ENCODE measurements around the gene MAPT. TPM values are rescaled to one million over a fixed set of nuclear protein-coding genes. Genes with fewer than 3 reads are reported as not detected.

Gene MAPT
- total and polyA plus RNA-seq, 2 of the 4 experiments (the other 2 are of a cell fraction), result 0.18 to 0.19 TPM

GRCh38 chr17:45973099-45973780, 78.9 kb downstream of the MAPT start:
- H3K14ac ChIP-seq (replicated peaks; ENCODE audit: low read depth, low read length), result no peak overlapping the region
- CTCF ChIA-PET, result no interaction called here

More at GRCh38 chr17:45973099-45973780, 78.9 kb downstream of the MAPT start:
- no peak overlapping the region for H4K91ac ChIP-seq (ENCODE audit: insufficient read depth, low read depth, low read length)
- no peak overlapping the region for H2AK5ac ChIP-seq (ENCODE audit: low read depth, low read length)
- BruUV-seq (replicated peaks), result no TSS peak
- intact Hi-C loops (cut with micrococcal nuclease), result no loop called here
- no peaks in the 10 kb centered on the region for H3K9me1 ChIP-seq (ENCODE audit: insufficient read depth, low read length)
- ATAC-seq (ENCODE audit: low read depth) (no peak), DNase-seq (no peak)
- H3K4me1 ChIP-seq (ENCODE audit: control insufficient read depth, insufficient read depth, low read length), result no peaks in the 10 kb centered on the region
- H3K9me3 ChIP-seq (ENCODE audit: control insufficient read depth, insufficient read depth, low read length), result 0 out of 2 replicates have a peak, but pooled peaks cover 2% of the 10 kb centered on the region
- H2BK5ac ChIP-seq (ENCODE audit: low read depth, low read length, poor library complexity, severe bottlenecking), result no peak overlapping the region
- no peak overlapping the region for H3K4me2 ChIP-seq (ENCODE audit: low read depth, low read length)
- H3K27me3 ChIP-seq (ENCODE audit: control insufficient read depth, insufficient read depth, low read length), result peaks cover 40% of the 10 kb centered on the region
- H4K8ac ChIP-seq (ENCODE audit: low read depth in 2 of 2, low read length in 2 of 2), result no peak overlapping the region
- H2BK120ac ChIP-seq (ENCODE audit: low read depth, low read length), result no peak overlapping the region
- H3K9ac ChIP-seq (ENCODE audit: low read depth, low read length), result no peak overlapping the region
- H3K36me3 ChIP-seq (ENCODE audit: control insufficient read depth, insufficient read depth, low read length), result no peaks in the 10 kb centered on the region
- H4K5ac ChIP-seq (ENCODE audit: low read depth, low read length), result no peak overlapping the region
- no peaks in the 10 kb centered on the region for H4K20me1 ChIP-seq (ENCODE audit: insufficient read depth, low read length)
- H3K4ac ChIP-seq (ENCODE audit: low read depth, low read length), result no peak overlapping the region
- no peak overlapping the region for H2AK9ac ChIP-seq (replicated peaks; ENCODE audit: low read depth, low read length, poor library complexity)
- H3K18ac ChIP-seq (ENCODE audit: low read depth, low read length), result no peak overlapping the region
- no peak overlapping the region for H3K4me3 ChIP-seq (ENCODE audit: insufficient read depth, low read depth, low read length)
- H3K27ac ChIP-seq (ENCODE audit: insufficient read depth, low read length), result no peak overlapping the region
- in situ Hi-C loops (cut with MboI; ENCODE audit: low sequenced_read_pairs), result no loop called here
- no peak overlapping the region for H3K56ac ChIP-seq (ENCODE audit: extremely low read depth, insufficient read depth, low read length)
- H3K23ac ChIP-seq (ENCODE audit: low read depth, low read length), result no peak overlapping the region
- no peaks in the 10 kb centered on the region for H3K79me1 ChIP-seq (ENCODE audit: low read depth in 1 of 2, low read length in 2 of 2)
- WGBS, 2 experiments (ENCODE audit: extremely low coverage in 2 of 2, insufficient read length in 1 of 2), result 72% methylated on average over 7 of the region's 12 CpGs; no CpG with 5 or more reads in 1 of the 2 experiments
- TF ChIP-seq SMC3 (IDR thresholded peaks at IDR 0.05; ENCODE audit: low read depth, low read length) (no peak), RFX5 (IDR thresholded peaks at IDR 0.05; ENCODE audit: low read depth, low read length) (no peak), CHD1 (IDR thresholded peaks at IDR 0.05; ENCODE audit: low read depth, low read length) (no peak), ELK1 (IDR thresholded peaks at IDR 0.05; ENCODE audit: borderline replicate concordance, low read depth, low read length) (no peak), FOS (IDR thresholded peaks at IDR 0.05; ENCODE audit: low read depth, low read length) (no peak), MAZ (IDR thresholded peaks at IDR 0.05; ENCODE audit: borderline replicate concordance, low read depth, low read length) (no peak), RCOR1 (IDR thresholded peaks at IDR 0.05; ENCODE audit: insufficient replicate concordance, low read length) (no peak), MXI1 (IDR thresholded peaks at IDR 0.05; ENCODE audit: borderline replicate concordance, low read depth, low read length) (no peak), NFE2L2 (IDR thresholded peaks at IDR 0.05; ENCODE audit: low read depth, low read length) (no peak), RAD21 (IDR thresholded peaks at IDR 0.05; ENCODE audit: low read length) (no peak)
- dilution Hi-C loops (cut with HindIII; ENCODE audit: low sequenced_read_pairs, unreplicated experiment), result no loop called here
- H2BK15ac ChIP-seq (ENCODE audit: low read depth, low read length), result no peak overlapping the region
- POLR2A ChIA-PET (ENCODE audit: unreplicated experiment), result no interaction called here
- H2BK20ac ChIP-seq (ENCODE audit: low read depth, low read length), result no peak overlapping the region
- H2AFZ ChIP-seq (replicated peaks; ENCODE audit: low read length, poor library complexity), result no peak overlapping the region

Data from IMR-90 (cell line).